ENCODE data around the gene HRH2. TPM values are rescaled to one million over a fixed set of nuclear protein-coding genes. Genes with fewer than 3 reads are reported as not detected.

The HRH2 gene
- total and polyA plus RNA-seq, 2 donors (not counting 1 experiment from before 2014, with no cell fraction given) = 0.46 TPM; not detected in 1

DNA sequence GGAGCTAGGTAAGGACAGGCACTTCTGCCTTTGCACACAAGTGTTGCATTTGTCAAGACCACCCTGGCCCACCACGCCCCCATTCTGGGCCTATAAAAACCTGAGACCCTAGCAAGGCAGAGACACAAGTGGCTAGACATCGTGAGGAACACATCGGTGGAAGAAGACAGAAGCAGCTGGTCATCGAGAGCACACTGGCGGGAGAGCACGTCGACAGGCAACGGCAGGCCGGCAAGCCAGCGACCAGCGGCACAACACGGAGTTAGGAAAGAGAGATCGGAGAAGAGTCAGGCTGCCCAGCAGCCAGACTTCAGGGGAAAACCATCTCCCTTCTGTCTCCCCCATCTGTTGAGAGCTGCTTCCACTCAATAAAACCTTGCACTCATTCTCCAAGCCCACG is 76.1 kb downstream of the HRH2 start:
- Histone ChIP-seq H3K27ac (ENCODE audit: low read length in 2 of 2) (no peak overlapping the region), H3K9ac (ENCODE audit: low read length) (no peak overlapping the region), H3K27me3 (replicated peaks in 1 of 4; ENCODE audit: control extremely low read depth in 1 of 4, control insufficient read depth in 3 of 4, insufficient read depth in 4 of 4, low read length in 3 of 4) (peaks cover 0 to 15% (median 7%) of the 10 kb centered on the region in 4 experiments), H3K4me2 (replicated peaks; ENCODE audit: low read depth, low read length, poor library complexity, severe bottlenecking) (no peak overlapping the region), H3K79me2 (ENCODE audit: control insufficient read depth, insufficient read depth, low read length) (no peaks in the 10 kb centered on the region), H4K20me1 (ENCODE audit: control insufficient read depth, insufficient read depth, low read length, poor library complexity, severe bottlenecking) (no peaks in the 10 kb centered on the region), H3K4me1 (ENCODE audit: control insufficient read depth in 2 of 2, insufficient read depth in 2 of 2, low read length in 2 of 2) (peaks cover 4 to 7% of the 10 kb centered on the region in 2 donors), H3K4me3 (ENCODE audit: control extremely low read depth in 1 of 5, extremely low read depth in 1 of 5, insufficient read depth in 1 of 5, low read depth in 2 of 5, low read length in 4 of 5) (no peak overlapping the region), H3K36me3 (replicated peaks in 1 of 2; ENCODE audit: control extremely low read depth in 1 of 2, control insufficient read depth in 1 of 2, extremely low read depth in 1 of 2, insufficient read depth in 2 of 2, low read length in 1 of 2) (no peaks in the 10 kb centered on the region), H2AFZ (ENCODE audit: insufficient read depth, low read depth, low read length, poor library complexity, severe bottlenecking) (no peak overlapping the region), H3K9me3 (ENCODE audit: control extremely low read depth in 1 of 3, control insufficient read depth in 2 of 3, insufficient read depth in 1 of 3, low read length in 2 of 3) (peaks cover 0 to 7% (median 0%) of the 10 kb centered on the region in 3 donors)
- DNase-seq (no peak), ATAC-seq (ENCODE audit: low read depth) (no peak)
- ChIA-PET CTCF (no interaction called here), POLR2A (no interaction called here)
- Mint-ChIP-seq H3K27me3 (peaks cover 51% of the 10 kb centered on the region), H3K4me1 (peaks cover 5% of the 10 kb centered on the region), H3K27ac (no peak overlapping the region), H3K4me3 (no peak overlapping the region), H3K9me3 (ENCODE audit: insufficient read depth) (no peaks in the 10 kb centered on the region)
- 91% methylated on average over 13 of the region's 14 CpGs for WGBS (ENCODE audit: insufficient coverage)
- TF ChIP-seq EZH2 (IDR thresholded peaks at IDR 0.05; ENCODE audit: borderline replicate concordance, insufficient read depth, low read depth, low read length, poor library complexity, severe bottlenecking) = no peak
- TF ChIP-seq, protein P1, sequence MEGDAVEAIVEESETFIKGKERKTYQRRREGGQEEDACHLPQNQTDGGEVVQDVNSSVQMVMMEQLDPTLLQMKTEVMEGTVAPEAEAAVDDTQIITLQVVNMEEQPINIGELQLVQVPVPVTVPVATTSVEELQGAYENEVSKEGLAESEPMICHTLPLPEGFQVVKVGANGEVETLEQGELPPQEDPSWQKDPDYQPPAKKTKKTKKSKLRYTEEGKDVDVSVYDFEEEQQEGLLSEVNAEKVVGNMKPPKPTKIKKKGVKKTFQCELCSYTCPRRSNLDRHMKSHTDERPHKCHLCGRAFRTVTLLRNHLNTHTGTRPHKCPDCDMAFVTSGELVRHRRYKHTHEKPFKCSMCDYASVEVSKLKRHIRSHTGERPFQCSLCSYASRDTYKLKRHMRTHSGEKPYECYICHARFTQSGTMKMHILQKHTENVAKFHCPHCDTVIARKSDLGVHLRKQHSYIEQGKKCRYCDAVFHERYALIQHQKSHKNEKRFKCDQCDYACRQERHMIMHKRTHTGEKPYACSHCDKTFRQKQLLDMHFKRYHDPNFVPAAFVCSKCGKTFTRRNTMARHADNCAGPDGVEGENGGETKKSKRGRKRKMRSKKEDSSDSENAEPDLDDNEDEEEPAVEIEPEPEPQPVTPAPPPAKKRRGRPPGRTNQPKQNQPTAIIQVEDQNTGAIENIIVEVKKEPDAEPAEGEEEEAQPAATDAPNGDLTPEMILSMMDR (IDR thresholded peaks at IDR 0.05) = no peak
- intact Hi-C loops (cut with micrococcal nuclease) = no loop called here

DNA sequence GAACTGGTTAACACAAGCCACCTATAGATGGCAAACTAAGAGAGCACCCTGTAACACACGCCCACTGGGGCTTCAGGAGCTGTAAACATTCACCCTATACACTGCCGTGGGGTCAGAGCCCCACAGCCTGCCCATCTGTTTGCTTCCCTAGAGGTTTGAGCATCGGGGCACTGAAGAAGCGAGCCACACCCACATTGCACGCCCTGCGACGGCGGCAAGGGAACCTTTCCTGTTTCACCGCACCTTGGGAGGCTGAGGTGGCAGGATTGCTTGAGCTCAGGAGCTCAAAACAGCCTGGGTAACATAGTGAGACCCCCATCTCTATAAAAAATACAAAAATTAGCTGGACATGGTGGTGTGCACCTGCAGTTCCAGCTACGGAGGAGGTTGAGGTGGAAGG is 76.6 kb downstream of the HRH2 start:
- Mint-ChIP-seq H3K9me3 (ENCODE audit: insufficient read depth) (no peaks in the 10 kb centered on the region), H3K27ac (no peak overlapping the region), H3K27me3 (peaks cover 48% of the 10 kb centered on the region), H3K4me3 (no peak overlapping the region), H3K4me1 (peaks cover 5% of the 10 kb centered on the region)
- DNase-seq (no peak), ATAC-seq (ENCODE audit: low read depth) (no peak)
- Histone ChIP-seq H3K27me3 (replicated peaks in 1 of 4; ENCODE audit: control extremely low read depth in 1 of 4, control insufficient read depth in 3 of 4, insufficient read depth in 4 of 4, low read length in 3 of 4) (peaks cover 0 to 10% (median 3%) of the 10 kb centered on the region in 4 experiments), H4K20me1 (ENCODE audit: control insufficient read depth, insufficient read depth, low read length, poor library complexity, severe bottlenecking) (no peaks in the 10 kb centered on the region), H3K27ac (ENCODE audit: low read length in 2 of 2) (no peak overlapping the region), H3K4me2 (replicated peaks; ENCODE audit: low read depth, low read length, poor library complexity, severe bottlenecking) (no peak overlapping the region), H3K9ac (ENCODE audit: low read length) (no peak overlapping the region), H3K79me2 (ENCODE audit: control insufficient read depth, insufficient read depth, low read length) (no peaks in the 10 kb centered on the region), H3K4me3 (ENCODE audit: control extremely low read depth in 1 of 5, extremely low read depth in 1 of 5, insufficient read depth in 1 of 5, low read depth in 2 of 5, low read length in 4 of 5) (no peak overlapping the region), H3K36me3 (replicated peaks in 1 of 2; ENCODE audit: control extremely low read depth in 1 of 2, control insufficient read depth in 1 of 2, extremely low read depth in 1 of 2, insufficient read depth in 2 of 2, low read length in 1 of 2) (no peaks in the 10 kb centered on the region), H3K4me1 (ENCODE audit: control insufficient read depth in 2 of 2, insufficient read depth in 2 of 2, low read length in 2 of 2) (peaks cover 2 to 6% of the 10 kb centered on the region in 2 donors), H2AFZ (ENCODE audit: insufficient read depth, low read depth, low read length, poor library complexity, severe bottlenecking) (no peak overlapping the region), H3K9me3 (ENCODE audit: control extremely low read depth in 1 of 3, control insufficient read depth in 2 of 3, insufficient read depth in 1 of 3, low read length in 2 of 3) (peaks cover 0 to 7% (median 0%) of the 10 kb centered on the region in 3 donors)
- ChIA-PET POLR2A (no interaction called here), CTCF (interaction anchor here (0.7 kb wide), 1 partner anchor 34 kb away, joined by 4 read pairs; no protein-coding TSS in a partner anchor)
- TF ChIP-seq, protein P1 (IDR thresholded peaks at IDR 0.05) = no peak
- no peak for TF ChIP-seq EZH2 (IDR thresholded peaks at IDR 0.05; ENCODE audit: borderline replicate concordance, insufficient read depth, low read depth, low read length, poor library complexity, severe bottlenecking)
- WGBS (ENCODE audit: insufficient coverage) = 71% methylated on average over 5 of the region's 10 CpGs
- intact Hi-C loops (cut with micrococcal nuclease) = no loop called here
